Measurements from ENCODE around the gene ALG14.

DNA sequence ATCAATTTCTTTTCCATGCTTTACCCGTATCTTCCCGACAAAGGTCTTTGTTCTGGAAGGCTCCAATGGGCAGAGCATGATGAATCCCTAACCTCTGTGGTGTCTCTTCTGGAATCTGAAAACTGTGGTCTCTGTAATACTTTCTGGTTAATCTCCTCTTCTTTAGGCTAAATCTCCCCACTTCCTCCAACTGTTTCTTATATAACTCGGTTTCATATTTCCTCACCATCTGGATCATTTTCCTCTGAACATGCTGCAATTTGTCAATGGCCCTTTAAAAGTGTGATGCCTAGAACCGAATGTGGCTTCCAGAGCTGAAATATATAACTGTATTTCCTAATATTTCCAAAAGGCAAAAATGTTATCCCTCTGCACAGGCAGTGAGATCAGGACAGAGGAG lies 66.1 kb downstream of the ALG14 start:
- TF ChIP-seq, protein P1, sequence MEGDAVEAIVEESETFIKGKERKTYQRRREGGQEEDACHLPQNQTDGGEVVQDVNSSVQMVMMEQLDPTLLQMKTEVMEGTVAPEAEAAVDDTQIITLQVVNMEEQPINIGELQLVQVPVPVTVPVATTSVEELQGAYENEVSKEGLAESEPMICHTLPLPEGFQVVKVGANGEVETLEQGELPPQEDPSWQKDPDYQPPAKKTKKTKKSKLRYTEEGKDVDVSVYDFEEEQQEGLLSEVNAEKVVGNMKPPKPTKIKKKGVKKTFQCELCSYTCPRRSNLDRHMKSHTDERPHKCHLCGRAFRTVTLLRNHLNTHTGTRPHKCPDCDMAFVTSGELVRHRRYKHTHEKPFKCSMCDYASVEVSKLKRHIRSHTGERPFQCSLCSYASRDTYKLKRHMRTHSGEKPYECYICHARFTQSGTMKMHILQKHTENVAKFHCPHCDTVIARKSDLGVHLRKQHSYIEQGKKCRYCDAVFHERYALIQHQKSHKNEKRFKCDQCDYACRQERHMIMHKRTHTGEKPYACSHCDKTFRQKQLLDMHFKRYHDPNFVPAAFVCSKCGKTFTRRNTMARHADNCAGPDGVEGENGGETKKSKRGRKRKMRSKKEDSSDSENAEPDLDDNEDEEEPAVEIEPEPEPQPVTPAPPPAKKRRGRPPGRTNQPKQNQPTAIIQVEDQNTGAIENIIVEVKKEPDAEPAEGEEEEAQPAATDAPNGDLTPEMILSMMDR (IDR thresholded peaks at IDR 0.05), result no peak
- no peak for TF ChIP-seq POLR2A (IDR thresholded peaks at IDR 0.05)

All from esophagus squamous epithelium (tissue), 4 donors.